SK-N-SH treated with all-trans-retinoic acid at 6 μM for 48 hours (cell line): Measurements from ENCODE around the gene ZBTB7C.

Experiments used
- ATAC-seq: fragments of 200-7000 bp; cut with Tn5 transposase; 3 replicates; pipeline ENCODE4 v1.9.1; 2020; ENCODE audit warnings: mild to moderate bottlenecking, moderate library complexity
- ARNTL ChIP-seq: fragments of 450-650 bp; formaldehyde crosslinking; IDR thresholded peaks from 2 replicates; pipeline ENCODE4 v1.5.0; 2020; ENCODE audit warnings: low read depth, mild to moderate bottlenecking, moderate library complexity, borderline replicate concordance
- CREB5 ChIP-seq: fragments of 250-450 bp; sonication (Bioruptor Pico); IDR thresholded peaks from 2 replicates; pipeline ENCODE4 v1.5.1; 2020; ENCODE audit warnings: low read depth, mild to moderate bottlenecking, moderate library complexity
- CSDC2 ChIP-seq: fragments of 250-450 bp; sonication (Bioruptor Pico); IDR thresholded peaks from 2 replicates; pipeline ENCODE4 v1.5.0; 2020; ENCODE audit warnings: mild to moderate bottlenecking, moderate library complexity
- CSRNP3 ChIP-seq: fragments of 250-450 bp; sonication (Bioruptor Pico); IDR thresholded peaks from 2 replicates; pipeline ENCODE4 v1.5.1; 2021; ENCODE audit warnings: mild to moderate bottlenecking, moderate library complexity
- ESRRG ChIP-seq: fragments of 250-450 bp; sonication (Bioruptor Pico); IDR thresholded peaks from 2 replicates; pipeline ENCODE4 v1.6.1; 2021; ENCODE audit warnings: mild to moderate bottlenecking
- GLIS3 ChIP-seq: fragments of 250-450 bp; sonication (Bioruptor Pico); IDR thresholded peaks from 2 replicates; pipeline ENCODE4 v1.5.0; 2020; ENCODE audit warnings: mild to moderate bottlenecking, moderate library complexity
- OSR1 ChIP-seq: fragments of 250-450 bp; sonication (Bioruptor Pico); IDR thresholded peaks from 2 replicates; pipeline ENCODE4 v1.8.0; 2022; ENCODE audit warnings: moderate library complexity, mild to moderate bottlenecking, inconsistent platforms
- POU6F1 ChIP-seq: fragments of 250-450 bp; sonication (Bioruptor Pico); IDR thresholded peaks from 2 replicates; pipeline ENCODE4 v1.8.0; 2021; ENCODE audit warnings: low read depth, mild to moderate bottlenecking, moderate library complexity, borderline replicate concordance
- RARB ChIP-seq: fragments of 250-450 bp; sonication (Bioruptor Pico); IDR thresholded peaks from 2 replicates; pipeline ENCODE4 v1.8.0; 2021; ENCODE audit warnings: mild to moderate bottlenecking, moderate library complexity
- SNAI2 ChIP-seq: fragments of 250-450 bp; sonication (Bioruptor Pico); IDR thresholded peaks from 2 replicates; pipeline ENCODE4 v1.5.0; 2020; ENCODE audit warnings: mild to moderate bottlenecking, moderate library complexity
- TCF4 ChIP-seq: fragments of 250-450 bp; sonication (Bioruptor Pico); IDR thresholded peaks from 2 replicates; pipeline ENCODE4 v1.8.0; 2021; ENCODE audit warnings: mild to moderate bottlenecking, moderate library complexity, borderline replicate concordance
- TOX ChIP-seq: fragments of 250-450 bp; sonication (Bioruptor Pico); IDR thresholded peaks from 2 replicates; pipeline ENCODE4 v1.8.0; 2021; ENCODE audit warnings: mild to moderate bottlenecking, moderate library complexity, borderline replicate concordance
- TSHZ2 ChIP-seq: fragments of 250-450 bp; sonication (Bioruptor Pico); IDR thresholded peaks from 2 replicates; pipeline ENCODE4 v1.5.0; 2020; ENCODE audit warnings: mild to moderate bottlenecking, moderate library complexity
- ZC3H10 ChIP-seq: fragments of 250-450 bp; sonication (Bioruptor Pico); IDR thresholded peaks from 2 replicates; pipeline ENCODE4 v1.5.1; 2021; ENCODE audit warnings: mild to moderate bottlenecking, moderate library complexity
- ZFP3 ChIP-seq: fragments of 250-450 bp; sonication (Bioruptor Pico); IDR thresholded peaks from 2 replicates; pipeline ENCODE4 v1.5.0; 2020; ENCODE audit warnings: mild to moderate bottlenecking, moderate library complexity
- ZFP30 ChIP-seq: fragments of 450-650 bp; formaldehyde crosslinking; IDR thresholded peaks from 2 replicates; pipeline ENCODE4 v1.5.0; 2022; ENCODE audit warnings: mild to moderate bottlenecking, moderate library complexity
- ZNF565 ChIP-seq: fragments of 450-650 bp; formaldehyde crosslinking; conservative IDR thresholded peaks from 2 replicates; pipeline ENCODE4 v1.5.0; 2020; ENCODE audit warnings: low read depth, mild to moderate bottlenecking, moderate library complexity
- ZNF70 ChIP-seq: fragments of 450-650 bp; formaldehyde crosslinking; IDR thresholded peaks from 2 replicates; pipeline ENCODE4 v1.5.0; 2020; ENCODE audit warnings: mild to moderate bottlenecking, moderate library complexity
- ZNF8 ChIP-seq: fragments of 450-650 bp; formaldehyde crosslinking; IDR thresholded peaks from 2 replicates; pipeline ENCODE4 v1.5.0; 2020; ENCODE audit warnings: mild to moderate bottlenecking, moderate library complexity
- TF ChIP-seq, protein P1 (sequence below): fragments of 250-450 bp; sonication (Bioruptor Pico); IDR thresholded peaks from 2 replicates; pipeline ENCODE4 v1.8.0; 2020; ENCODE audit warnings: mild to moderate bottlenecking, moderate library complexity, borderline replicate concordance

Gene ZBTB7C

GRCh38 chr18:48252525-48252924, 156.7 kb downstream of the ZBTB7C start:
- no peak for ATAC-seq

DNA sequence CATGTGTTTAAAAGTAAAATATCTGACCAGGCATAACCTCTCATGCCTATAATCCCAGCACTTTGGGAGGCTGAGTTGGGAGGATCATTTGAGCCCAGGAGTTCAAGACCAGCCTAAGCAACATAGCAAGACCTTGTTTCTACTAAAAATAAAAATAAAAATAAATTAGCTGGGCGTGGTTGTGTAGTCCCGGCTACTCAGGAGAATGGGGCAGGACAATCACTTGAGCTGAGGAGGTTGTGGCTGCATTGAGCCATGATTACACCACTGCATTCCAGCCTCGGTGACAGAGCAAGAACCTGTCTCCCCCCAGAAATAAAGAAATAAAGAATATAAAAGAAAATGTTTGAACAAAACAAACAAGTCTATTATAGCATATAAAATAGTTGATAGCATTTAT, 158.3 kb downstream of the ZBTB7C start:
- ATAC-seq: no peak
- no peak for TF ChIP-seq POU6F1 (CRISPR knock-in tag)
- TF ChIP-seq TCF4 (CRISPR knock-in tag): no peak
- no peak for TF ChIP-seq ZNF565 (CRISPR knock-in tag)
- TF ChIP-seq, protein P1, sequence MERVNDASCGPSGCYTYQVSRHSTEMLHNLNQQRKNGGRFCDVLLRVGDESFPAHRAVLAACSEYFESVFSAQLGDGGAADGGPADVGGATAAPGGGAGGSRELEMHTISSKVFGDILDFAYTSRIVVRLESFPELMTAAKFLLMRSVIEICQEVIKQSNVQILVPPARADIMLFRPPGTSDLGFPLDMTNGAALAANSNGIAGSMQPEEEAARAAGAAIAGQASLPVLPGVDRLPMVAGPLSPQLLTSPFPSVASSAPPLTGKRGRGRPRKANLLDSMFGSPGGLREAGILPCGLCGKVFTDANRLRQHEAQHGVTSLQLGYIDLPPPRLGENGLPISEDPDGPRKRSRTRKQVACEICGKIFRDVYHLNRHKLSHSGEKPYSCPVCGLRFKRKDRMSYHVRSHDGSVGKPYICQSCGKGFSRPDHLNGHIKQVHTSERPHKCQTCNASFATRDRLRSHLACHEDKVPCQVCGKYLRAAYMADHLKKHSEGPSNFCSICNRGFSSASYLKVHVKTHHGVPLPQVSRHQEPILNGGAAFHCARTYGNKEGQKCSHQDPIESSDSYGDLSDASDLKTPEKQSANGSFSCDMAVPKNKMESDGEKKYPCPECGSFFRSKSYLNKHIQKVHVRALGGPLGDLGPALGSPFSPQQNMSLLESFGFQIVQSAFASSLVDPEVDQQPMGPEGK (CRISPR knock-in tag): no peak
- no peak for TF ChIP-seq ZC3H10 (CRISPR knock-in tag)
- TF ChIP-seq CREB5 (CRISPR knock-in tag): no peak
- TF ChIP-seq TSHZ2 (CRISPR knock-in tag): no peak
- no peak for TF ChIP-seq ESRRG (CRISPR knock-in tag)
- TF ChIP-seq ZNF70 (CRISPR knock-in tag): no peak

More at GRCh38 chr18:48252525-48252924, 156.7 kb downstream of the ZBTB7C start:
- TF ChIP-seq ARNTL (CRISPR knock-in tag): no peak
- no peak for TF ChIP-seq CREB5 (CRISPR knock-in tag)
- TF ChIP-seq SNAI2 (CRISPR knock-in tag): no peak
- no peak for TF ChIP-seq ZNF565 (CRISPR knock-in tag)
- no peak for TF ChIP-seq TSHZ2 (CRISPR knock-in tag)
- no peak for TF ChIP-seq TOX (CRISPR knock-in tag)
- TF ChIP-seq ZNF8 (CRISPR knock-in tag): no peak
- no peak for TF ChIP-seq CSRNP3
- no peak for TF ChIP-seq GLIS3 (CRISPR knock-in tag)
- no peak for TF ChIP-seq ZFP3 (CRISPR knock-in tag)
- no peak for TF ChIP-seq CSDC2 (CRISPR knock-in tag)
- TF ChIP-seq ZFP30 (CRISPR knock-in tag): no peak
- TF ChIP-seq ZNF70 (CRISPR knock-in tag): no peak
- TF ChIP-seq, protein P1 (CRISPR knock-in tag): no peak
- no peak for TF ChIP-seq OSR1
- no peak for TF ChIP-seq ZC3H10 (CRISPR knock-in tag)
- TF ChIP-seq RARB: no peak
